NCI-H82 (cell line): Measurements from ENCODE around the gene NBPF4.
"Not testable (repeated sequence)": the region's sequence is repeated elsewhere in the genome, so short reads cannot be mapped to it uniquely, and the experiment has no call there.

Source experiments
- DNase-seq: peaks from one replicate; lab custom pipeline; 2025; lab: John Stamatoyannopoulos, UW

The NBPF4 gene

DNA sequence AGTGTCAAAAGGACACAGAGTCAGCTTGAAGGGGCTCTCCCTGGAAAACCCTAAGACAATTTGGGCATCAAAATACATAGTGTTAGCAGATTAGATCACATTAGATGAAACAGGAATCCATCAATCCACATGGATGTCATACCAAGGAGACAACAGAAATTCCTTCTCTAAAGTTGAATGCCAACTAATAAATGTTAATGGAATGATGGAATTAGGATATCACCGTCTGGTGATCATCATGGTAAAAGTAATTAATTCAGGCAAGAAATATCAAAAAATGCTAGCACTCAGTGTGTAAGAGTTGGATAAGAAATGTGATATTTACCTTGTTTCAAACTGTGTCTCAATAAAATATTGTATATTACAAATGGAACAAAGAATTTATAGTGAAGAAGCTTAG, 32.9 kb downstream of the NBPF4 start:
- no peak for DNase-seq

DNA sequence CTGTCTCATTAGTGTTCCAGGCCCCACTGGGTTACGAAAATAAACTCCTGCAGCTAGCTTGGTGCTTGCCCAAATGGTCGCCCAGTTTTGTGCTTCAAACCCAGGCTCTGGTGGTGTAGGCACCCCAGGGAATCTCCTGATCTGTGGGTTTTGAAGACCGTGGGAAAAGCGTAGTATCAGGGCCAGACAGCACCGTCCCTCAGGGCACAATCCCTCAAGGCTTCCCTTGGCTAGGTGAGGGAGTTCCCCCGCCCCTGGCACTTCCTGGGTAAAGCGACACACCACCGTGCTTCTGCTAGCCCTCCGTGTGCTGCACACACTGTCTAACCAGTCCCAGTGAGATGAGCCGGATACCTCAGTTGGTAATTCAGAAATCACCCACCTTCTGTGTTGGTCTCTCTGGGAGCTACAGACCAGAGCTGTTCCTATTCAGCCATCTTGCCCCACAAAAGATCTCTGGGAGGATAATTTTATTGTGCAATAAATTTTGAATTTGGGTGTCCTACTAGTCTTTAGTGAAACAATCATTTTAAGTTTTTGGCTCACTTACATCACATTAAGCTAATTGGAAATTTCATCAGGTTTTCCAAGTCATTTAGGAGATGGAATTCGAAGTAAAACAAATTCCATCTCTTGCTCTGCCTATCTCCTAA, 34.3 kb downstream of the NBPF4 start:
- no peak for DNase-seq

DNA sequence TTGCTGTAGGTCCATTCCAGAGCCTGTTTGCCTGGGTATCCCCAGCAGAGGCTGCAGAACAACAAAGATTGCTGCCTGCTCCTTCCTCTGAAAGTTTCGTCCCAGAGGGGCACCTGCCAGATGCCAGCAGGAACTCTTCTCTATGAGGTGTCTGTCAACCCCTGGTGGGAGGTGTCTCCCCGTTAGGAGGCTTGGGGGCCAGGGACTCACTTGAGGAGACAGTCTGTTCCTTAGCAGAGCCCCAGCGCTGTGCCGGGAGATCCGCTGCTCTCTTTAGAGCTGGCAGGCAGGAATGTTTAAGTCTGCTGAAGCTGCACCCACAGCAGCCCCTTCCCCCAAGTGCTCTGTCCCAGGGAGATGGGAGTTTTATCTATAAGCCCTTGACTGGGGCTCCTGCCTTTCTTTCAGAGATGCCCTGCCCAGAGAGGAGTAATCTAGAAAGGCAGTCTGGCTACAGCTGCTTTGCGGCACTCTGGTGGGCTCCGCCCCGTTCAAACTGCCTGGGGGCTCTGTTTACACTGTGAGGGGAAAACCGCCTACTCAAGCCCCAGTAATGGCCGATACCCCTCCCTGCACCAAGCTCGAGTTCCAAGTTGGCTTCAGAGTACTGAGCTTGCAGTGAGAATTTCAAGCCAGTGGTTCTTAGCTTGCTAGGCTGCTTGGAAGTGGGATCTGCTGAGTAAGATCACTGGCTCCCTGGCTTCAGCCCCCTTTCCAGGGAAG, 35.0 kb downstream of the NBPF4 start:
- DNase-seq, result no peak

DNA sequence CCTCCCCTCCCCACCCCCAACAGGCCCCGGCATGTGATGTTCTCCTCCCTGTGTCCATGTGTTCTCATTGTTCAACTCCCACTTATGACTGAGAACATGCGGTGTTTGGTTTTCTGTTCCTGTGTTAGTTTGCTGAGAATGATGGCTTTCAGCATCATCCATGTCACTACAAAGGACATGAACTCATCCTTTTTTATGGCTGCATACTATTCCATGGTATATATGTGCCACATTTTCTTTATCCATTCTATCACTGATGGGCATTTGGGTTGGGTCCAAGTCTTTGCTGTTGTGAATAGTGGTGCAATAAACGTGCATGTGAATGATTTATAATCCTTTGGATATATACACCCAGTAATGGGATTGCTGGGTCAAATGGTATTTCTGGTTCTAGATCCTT, 40.3 kb downstream of the NBPF4 start:
- DNase-seq, result not testable (repeated sequence)

DNA sequence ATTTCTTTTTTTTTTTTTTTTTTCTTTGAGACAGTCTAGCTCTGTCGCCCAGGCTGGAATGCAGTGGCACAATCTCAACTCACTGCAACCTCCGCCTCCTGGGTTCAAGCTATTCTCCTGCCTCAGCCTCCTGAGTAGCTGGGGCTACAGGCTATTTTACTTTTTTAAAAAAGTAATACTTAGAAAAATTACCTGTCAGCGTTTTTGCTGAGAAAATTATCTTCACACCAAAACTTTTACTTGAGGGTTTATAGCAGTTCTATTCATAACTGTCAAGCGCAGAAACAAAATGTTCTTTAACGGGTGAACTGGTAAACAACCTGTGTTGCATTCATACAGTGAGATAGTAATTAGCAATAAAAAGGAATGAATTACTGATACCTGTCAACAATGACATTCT, 42.2 kb downstream of the NBPF4 start:
- no peak for DNase-seq

DNA sequence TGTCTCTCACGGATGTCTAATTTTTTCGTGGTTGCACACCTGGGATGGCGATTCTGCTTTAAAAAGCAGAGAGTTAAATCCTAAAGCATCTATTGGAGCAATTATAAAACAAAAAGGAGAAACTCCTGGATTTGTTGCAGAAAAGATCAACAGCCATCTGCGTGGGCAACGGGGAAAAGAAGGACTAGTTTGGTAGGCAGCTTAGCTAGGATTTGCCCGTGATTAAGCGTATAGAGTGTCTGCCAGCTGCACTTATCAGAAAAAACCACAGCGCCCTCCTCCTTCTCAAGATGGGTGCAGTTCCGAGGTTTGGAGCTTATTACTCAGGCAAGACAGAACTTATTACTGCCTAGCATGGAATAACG, 43.2 kb downstream of the NBPF4 start:
- DNase-seq, result peak; percentile 96

DNA sequence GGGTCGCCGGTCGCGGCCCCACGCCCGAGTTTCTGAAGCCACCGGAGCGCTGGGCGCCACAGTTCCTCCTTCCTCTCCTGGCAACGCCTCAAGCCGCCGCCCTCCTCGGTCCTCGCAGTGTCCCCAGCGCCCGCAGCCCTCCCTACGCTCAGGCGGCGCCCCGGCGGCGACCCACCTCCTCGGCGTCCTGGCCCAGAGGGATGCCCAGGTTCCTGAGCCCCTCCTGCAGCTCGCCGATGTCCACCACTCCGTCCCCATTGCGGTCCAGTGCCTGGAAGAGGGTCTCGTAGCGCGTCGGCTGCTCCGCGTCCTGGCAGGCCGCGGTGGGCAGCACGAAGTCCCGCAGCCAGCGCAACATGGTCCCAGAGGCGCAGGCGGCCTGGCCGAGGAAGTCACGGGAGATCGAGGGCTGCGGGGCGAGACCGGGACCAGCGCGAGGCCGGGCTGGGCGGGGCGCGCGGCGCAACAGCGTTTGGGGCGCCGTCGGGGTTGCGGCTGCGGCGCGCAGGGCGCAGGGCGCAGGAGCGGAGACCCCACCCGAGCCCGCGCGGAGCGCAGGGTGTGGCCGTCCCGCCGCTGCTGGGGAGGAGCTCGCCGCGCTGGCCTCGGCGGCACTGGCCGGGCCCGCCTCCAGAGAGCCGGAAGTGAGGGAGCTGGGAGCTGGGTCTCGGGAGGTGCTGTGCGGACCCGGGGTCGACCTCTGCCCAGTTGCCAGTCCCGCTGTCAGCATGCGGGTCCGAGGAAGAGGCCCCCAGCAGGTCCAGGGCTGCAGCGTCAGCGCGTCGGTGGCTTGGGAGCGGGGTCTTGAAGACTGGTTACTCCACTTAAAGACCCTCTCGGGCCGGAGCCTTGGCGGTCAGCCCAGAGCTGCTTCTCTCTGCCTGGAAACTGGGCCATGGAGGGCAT, 43.8 kb downstream of the NBPF4 start, which contains the start of gene SLC25A24:
Gene SLC25A24, minus strand, starts transcription at position 563 of the 906 bp plus-strand sequence. Its CDS starts 205 bp downstream, at position 358.
- DNase-seq, result peak; percentile 91

DNA sequence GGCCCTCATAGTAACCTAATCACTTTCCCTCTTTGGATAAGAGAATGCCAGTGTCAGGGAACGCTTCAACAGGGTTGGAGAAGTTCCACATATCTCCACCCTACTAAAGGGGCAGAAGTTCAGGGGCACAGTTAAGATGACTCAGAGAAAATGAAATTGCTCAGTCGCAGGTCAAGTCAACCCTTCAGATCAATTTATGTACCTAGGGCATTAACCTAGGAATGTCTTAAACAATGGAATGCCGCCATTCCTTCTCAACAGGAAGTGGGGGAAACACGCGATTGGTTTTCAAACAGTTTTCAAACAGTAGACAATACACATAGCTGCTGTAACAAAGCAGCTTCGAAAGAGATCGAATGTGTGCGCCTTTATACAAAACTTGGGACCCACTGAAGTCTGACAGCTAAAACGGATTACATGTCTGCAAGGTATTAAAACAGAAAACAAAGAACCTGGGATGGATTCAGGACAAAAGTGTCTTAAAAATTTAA, 44.6 kb downstream of the NBPF4 start:
- peak; percentile 44 for DNase-seq

DNA sequence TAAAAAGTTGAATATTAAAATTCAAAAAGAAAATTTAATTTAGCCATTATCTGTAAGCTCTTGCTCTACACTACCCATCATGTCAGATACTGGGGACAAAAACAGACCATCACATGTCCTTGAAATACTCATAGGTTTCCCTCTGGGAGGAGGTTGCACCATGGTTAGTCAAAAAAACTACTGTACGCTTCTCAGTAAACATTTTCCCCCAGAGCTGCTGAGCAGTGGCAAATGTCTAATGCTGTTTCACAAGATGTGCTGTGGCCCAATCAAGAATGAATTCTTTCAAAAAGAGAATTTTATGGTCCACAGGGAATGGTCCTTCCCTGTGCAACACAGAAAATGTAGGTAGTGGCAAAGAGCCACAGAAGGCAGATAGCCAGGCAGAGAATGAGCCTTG, 49.8 kb downstream of the NBPF4 start:
- no peak for DNase-seq

DNA sequence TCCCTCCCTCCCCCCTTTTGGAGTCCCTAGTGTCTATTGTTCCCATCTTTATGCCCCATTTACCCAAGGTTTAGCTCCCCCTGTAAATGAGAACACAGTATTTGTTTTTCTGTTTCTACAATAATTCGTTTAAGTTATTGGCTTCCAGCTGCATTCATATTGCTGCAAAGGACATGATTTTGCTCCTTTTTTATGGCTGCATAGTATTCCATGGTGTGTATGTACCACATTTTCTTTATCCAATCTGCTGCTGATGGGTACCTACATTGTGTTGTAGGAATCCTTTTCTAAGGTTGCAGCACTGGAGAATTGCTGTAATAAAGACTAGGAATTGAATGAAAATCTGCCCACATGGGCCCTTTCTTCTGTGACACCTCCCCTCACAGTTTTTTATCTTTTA, 50.5 kb downstream of the NBPF4 start:
- no peak for DNase-seq

DNA sequence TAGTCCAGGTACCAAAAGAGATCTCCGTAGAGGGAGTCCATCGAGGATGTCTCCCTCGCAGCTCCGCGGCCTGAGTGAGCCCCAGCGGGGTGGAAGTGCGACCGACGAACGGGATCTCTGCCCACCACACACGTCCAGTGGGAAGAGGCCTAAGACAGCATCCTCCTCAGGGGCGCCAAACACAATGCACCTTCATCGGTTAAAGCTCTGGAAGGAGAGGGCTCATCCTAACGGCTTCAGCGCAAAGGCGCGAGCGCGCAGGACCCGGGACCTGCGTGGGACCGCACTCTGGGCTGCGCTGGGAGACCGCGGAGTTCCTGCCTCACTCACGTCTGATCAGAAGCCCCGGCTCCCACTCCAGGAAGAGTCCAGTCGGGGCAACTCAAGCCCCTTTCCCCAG, 51.3 kb downstream of the NBPF4 start:
- DNase-seq, result no peak

DNA sequence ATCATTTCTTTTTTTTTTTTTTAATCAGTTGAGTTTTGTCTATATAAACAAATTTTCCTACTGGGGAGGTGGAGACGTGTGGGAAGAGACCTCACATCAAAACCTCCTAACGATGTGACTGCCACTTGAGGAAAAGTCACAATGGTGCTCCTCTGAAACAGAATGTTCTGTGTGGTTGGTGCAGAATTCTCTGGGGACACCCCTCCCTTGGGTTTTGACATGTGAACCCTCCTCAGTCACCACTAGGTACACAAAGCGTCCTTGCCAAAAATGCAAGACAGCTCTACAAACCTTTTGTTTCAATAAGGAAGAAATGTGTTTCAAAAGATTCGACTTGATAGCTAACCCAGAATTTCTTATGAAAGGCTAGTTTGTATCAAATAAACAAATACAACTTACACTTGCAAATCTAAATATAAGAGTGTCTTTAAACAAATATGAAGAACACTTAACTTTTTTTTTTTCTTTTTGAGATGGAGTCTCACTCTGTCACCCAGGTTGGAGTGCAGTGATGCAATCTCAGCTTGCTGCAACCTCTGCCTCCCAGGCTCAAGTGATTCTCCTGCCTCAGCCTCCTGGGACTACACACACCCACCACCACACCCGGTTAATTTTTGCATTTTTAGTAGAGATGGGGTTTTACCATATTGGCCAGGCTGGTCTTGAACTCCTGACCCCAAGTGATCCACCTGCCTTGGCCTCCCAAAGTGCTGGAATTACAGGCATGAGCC, 53.0 kb downstream of the NBPF4 start:
- DNase-seq, result no peak

DNA sequence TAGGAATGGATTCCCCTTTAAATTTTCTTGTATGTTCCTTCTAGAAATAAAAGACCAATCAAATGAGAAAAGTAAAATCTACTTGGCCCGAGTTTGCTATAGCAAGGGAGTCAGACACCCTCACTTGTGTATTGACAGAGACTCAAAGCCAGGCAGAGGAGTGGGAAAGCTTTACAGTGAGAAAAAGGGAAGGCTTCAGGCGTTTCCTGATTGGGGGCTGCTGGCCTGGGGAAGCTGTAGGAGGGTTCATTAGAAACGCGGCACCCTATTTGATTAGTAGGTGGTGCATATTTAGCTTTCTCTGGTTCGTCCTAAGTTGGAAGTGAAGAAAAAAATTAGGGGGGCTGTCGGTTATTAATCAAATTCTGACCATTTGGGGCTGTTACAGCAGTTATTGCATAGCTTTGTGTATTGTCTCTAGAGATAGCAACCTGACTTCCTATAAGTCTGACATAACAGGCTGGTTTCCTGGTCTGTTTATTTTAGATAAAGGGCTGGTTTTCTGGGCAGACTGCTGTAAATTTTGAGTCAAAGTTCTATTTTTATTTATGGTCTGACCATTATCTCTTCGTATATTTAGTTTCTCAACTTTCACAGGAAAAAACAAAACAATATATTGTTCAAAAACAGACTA, 53.8 kb downstream of the NBPF4 start:
- no peak for DNase-seq

DNA sequence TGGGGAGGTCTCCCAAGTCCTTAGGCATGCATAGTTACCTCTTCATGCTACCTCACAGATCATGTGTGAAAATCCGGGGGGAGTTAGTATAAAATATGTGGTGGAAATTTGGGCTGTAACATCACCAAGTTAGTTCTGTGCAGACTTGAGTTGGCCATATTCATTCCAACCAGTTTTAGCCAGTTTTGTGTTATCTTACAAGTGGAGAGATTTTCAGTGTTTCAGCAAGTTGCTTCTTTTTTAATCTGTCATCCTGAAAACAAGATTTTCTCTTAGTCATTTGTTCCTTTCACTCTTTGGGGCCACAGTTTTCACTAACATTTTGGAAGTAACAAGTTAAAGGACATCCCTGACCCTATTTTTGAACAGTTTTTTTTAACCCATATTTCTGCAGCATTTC, 55.1 kb downstream of the NBPF4 start:
- no peak for DNase-seq

DNA sequence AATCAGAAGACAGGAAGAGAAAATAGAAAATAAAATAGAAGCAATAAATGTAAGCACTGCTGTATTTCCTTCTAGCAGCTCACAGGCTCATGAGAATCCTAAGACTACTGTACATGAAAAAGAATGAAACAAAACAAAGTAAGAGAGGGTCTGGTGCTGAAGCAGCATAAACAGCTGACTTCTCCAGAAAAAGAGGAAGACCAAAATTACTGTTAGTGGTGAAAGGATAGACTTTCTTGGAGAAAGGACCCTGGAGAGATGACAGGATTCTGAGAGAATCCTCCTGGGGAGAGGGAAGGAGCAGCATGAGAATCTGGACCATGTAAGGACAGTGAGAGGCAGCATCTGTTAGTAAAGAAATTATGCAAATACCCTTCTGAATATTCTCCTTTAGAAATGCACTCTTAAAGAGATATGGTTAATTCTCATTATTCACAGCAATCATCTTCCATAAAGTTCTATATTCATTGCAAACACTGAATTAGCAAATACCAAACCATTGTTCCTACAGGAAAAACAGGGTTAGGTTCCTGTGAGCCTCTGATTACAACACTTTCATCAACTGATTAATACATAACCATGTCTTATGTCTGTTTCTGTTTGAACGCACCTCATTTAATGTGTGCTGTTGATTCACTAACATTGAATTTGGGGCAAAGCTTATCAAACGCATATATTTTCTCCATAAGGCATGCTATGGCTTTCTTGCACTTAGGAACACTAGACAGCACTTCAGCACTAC, 60.7 kb downstream of the NBPF4 start:
- no peak for DNase-seq

DNA sequence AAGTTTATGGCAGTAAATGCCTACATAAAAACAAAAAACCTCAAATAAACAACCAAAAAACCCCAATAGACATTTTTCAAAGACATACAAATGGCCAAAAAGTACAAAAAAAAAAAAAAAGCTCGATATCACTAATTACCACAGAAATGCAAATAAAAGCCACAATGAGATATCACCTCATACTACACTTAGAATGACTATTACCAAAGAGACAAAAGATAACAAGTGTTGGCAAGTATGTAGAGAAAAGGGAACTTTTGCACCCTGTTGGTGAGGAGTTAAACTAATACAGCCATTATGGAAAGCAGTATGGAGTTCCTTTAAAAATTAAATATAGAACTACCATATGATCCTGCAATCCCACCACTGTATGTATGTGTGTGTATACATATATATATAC, 64.9 kb downstream of the NBPF4 start:
- DNase-seq, result no peak
